ENCODE measurements around the gene SLC25A30. TPM values are rescaled to one million over a fixed set of nuclear protein-coding genes. Genes with fewer than 3 reads are reported as not detected.
"Not testable (repeated sequence)": the region's sequence is repeated elsewhere in the genome, so short reads cannot be mapped to it uniquely, and the experiment has no call there.

The SLC25A30 gene
- total RNA-seq, 6 experiments from 2014 or later: 16.5 to 27.2 (median 18.8) TPM

- H3K4me3 Mint-ChIP-seq: no peak overlapping the region
- no peak for DNase-seq
- H3K9me3 Mint-ChIP-seq: no peaks in the 10 kb centered on the region
- TF ChIP-seq CTCF (IDR thresholded peaks at IDR 0.05): no peak
- H3K4me1 Mint-ChIP-seq (ENCODE audit: low read depth): peaks cover 7% of the 10 kb centered on the region; the same call in 1 of the 2 replicates
- no peak overlapping the region for H3K27ac Mint-ChIP-seq
- no peaks in the 10 kb centered on the region for H3K27me3 Mint-ChIP-seq (ENCODE audit: insufficient read depth)
- peaks cover 17% of the 10 kb centered on the region for H3K36me3 Mint-ChIP-seq (ENCODE audit: low read depth)
Observed at GRCh38 chr13:45388664-45389063, 29.5 kb downstream of the SLC25A30 start.

GRCh38 chr13:45386892-45387575, 31.1 kb downstream of the SLC25A30 start:
- not testable (repeated sequence) for H3K4me1 Mint-ChIP-seq (ENCODE audit: low read depth); H3K4me3 Mint-ChIP-seq; DNase-seq; H3K27ac Mint-ChIP-seq; H3K9me3 Mint-ChIP-seq; H3K27me3 Mint-ChIP-seq (ENCODE audit: insufficient read depth)
- H3K36me3 Mint-ChIP-seq (ENCODE audit: low read depth): peaks cover 17% of the 10 kb centered on the region

GRCh38 chr13:45385907-45386553, 32.1 kb downstream of the SLC25A30 start:
- H3K4me3 Mint-ChIP-seq: no peak overlapping the region
- H3K27me3 Mint-ChIP-seq (ENCODE audit: insufficient read depth): no peaks in the 10 kb centered on the region
- no peak for TF ChIP-seq CTCF (IDR thresholded peaks at IDR 0.05)
- H3K36me3 Mint-ChIP-seq (ENCODE audit: low read depth): peaks cover 17% of the 10 kb centered on the region
- no peak for DNase-seq
- no peak overlapping the region for H3K27ac Mint-ChIP-seq
- H3K9me3 Mint-ChIP-seq: no peaks in the 10 kb centered on the region
- peaks cover 7% of the 10 kb centered on the region; the same call in 1 of the 2 replicates for H3K4me1 Mint-ChIP-seq (ENCODE audit: low read depth)

- Mint-ChIP-seq H3K36me3 (ENCODE audit: low read depth) (peaks cover 10% of the 10 kb centered on the region), H3K9me3 (no peaks in the 10 kb centered on the region), H3K4me1 (ENCODE audit: low read depth) (peaks cover 3% of the 10 kb centered on the region; the same call in 1 of the 2 replicates), H3K4me3 (no peak overlapping the region), H3K27me3 (ENCODE audit: insufficient read depth) (no peaks in the 10 kb centered on the region), H3K27ac (no peak overlapping the region)
- no peak for TF ChIP-seq CTCF (IDR thresholded peaks at IDR 0.05)
- DNase-seq: no peak
Observed at GRCh38 chr13:45385320-45385719, 32.9 kb downstream of the SLC25A30 start.

GRCh38 chr13:45384474-45385174, 33.5 kb downstream of the SLC25A30 start:
- DNase-seq: no peak
- no peak for TF ChIP-seq CTCF (IDR thresholded peaks at IDR 0.05)
- Mint-ChIP-seq H3K4me3 (no peak overlapping the region), H3K9me3 (no peaks in the 10 kb centered on the region), H3K27me3 (ENCODE audit: insufficient read depth) (no peaks in the 10 kb centered on the region), H3K27ac (no peak overlapping the region), H3K4me1 (ENCODE audit: low read depth) (no peaks in the 10 kb centered on the region), H3K36me3 (ENCODE audit: low read depth) (peaks cover 8% of the 10 kb centered on the region)

- H3K36me3 Mint-ChIP-seq (ENCODE audit: low read depth); H3K9me3 Mint-ChIP-seq; H3K4me1 Mint-ChIP-seq (ENCODE audit: low read depth); H3K27me3 Mint-ChIP-seq (ENCODE audit: insufficient read depth); DNase-seq; H3K27ac Mint-ChIP-seq; H3K4me3 Mint-ChIP-seq: not testable (repeated sequence)
Observed at GRCh38 chr13:45382739-45383138, 35.4 kb downstream of the SLC25A30 start.

Data from HFFc6 (cell line).